ENCODE results near the gene POR.

Gene POR

GRCh38 chr7:75946207-75946855 is 31.4 kb downstream of the POR start:
- no peak for TF ChIP-seq CTCF (IDR thresholded peaks at IDR 0.05; ENCODE audit: insufficient read depth, low read length, missing control alignments)
- ChIA-PET CTCF (interaction anchor here (0.6 to 0.7 kb wide), 2 partner anchors 8 to 14 kb away, joined by 3 to 4 read pairs; no protein-coding TSS in a partner anchor), POLR2A (interaction anchor here (0.9 kb wide), 1 partner anchor 31 kb away, joined by 4 read pairs; the partner anchor contains the start of gene POR)
- H3K4me3 ChIP-seq (ENCODE audit: low read depth, low read length), result no peak overlapping the region
- DNase-seq (ENCODE audit: low read depth, low spot score), result no peak

DNA sequence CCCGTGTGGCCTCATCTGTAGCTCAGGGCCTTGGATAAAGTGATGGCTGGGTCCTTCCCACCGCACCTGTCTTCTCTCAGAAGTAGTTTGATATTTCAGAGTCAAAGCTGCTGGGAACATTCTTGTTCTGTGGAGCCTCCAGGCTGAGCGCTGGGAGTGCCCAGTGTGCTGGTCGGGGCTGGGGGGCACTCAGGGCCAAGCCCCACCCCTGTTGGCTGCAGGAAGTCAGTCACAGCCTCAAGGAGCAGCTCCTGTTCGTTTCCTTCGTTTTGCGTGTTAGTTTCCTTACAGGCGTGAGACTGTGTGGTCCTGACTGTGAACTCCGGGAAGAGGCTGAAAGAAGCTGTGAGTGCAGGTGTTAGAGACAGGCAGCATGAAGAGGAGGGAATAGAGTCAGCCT is 33.2 kb downstream of the POR start:
- no peak for DNase-seq (ENCODE audit: low read depth, low spot score)
- H3K4me3 ChIP-seq (ENCODE audit: low read depth, low read length), result no peak overlapping the region
- CTCF ChIA-PET, result interaction anchor here (1.2 kb wide), 1 partner anchor 10 kb away, joined by 5 read pairs; no protein-coding TSS in a partner anchor
- POLR2A ChIA-PET, result interaction anchor here (0.6 kb wide), 1 partner anchor 313 kb away, joined by 3 read pairs; no protein-coding TSS in a partner anchor
- no peak for TF ChIP-seq CTCF (IDR thresholded peaks at IDR 0.05; ENCODE audit: insufficient read depth, low read length, missing control alignments)

- TF ChIP-seq CTCF (IDR thresholded peaks at IDR 0.05; ENCODE audit: insufficient read depth, low read length, missing control alignments), result no peak
- POLR2A ChIA-PET, result interaction anchor here (0.7 kb wide), 1 partner anchor 11 kb away, joined by 3 read pairs; no protein-coding TSS in a partner anchor
- no peak for DNase-seq (ENCODE audit: low read depth, low spot score)
- CTCF ChIA-PET, result interaction anchor here (1.4 kb wide), 1 partner anchor 13 kb away, joined by 4 read pairs; no protein-coding TSS in a partner anchor
- H3K4me3 ChIP-seq (ENCODE audit: low read depth, low read length), result no peak overlapping the region
Measured at GRCh38 chr7:75950111-75950681, 35.2 kb downstream of the POR start.

DNA sequence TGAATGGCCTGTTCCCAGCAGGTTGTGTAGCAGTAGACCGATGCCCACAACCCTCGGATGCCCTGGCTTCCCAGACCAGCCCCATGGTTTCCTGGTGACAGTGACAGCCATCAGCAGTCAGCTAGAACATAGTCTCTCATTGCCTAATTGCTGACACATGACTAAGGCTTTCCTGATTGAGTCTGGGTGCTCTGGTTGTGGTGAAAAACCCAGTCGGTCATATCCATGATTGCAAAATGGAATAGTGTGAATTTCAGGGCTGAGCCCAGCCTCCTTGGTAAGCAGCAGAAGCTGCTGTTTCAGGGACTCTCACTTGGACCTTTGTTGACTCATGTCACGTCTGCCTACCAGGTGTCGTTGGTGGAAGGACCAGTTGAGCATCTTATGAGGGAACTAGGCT is 36.6 kb downstream of the POR start:
- CTCF ChIA-PET, result interaction anchor here (1.4 kb wide), 1 partner anchor 11 kb away, joined by 4 read pairs; no protein-coding TSS in a partner anchor
- TF ChIP-seq CTCF (IDR thresholded peaks at IDR 0.05; ENCODE audit: insufficient read depth, low read length, missing control alignments), result no peak
- peak; percentile 33 for DNase-seq (ENCODE audit: low read depth, low spot score)
- H3K4me3 ChIP-seq (ENCODE audit: low read depth, low read length), result no peak overlapping the region
- POLR2A ChIA-PET, result interaction anchor here (1.0 kb wide), 1 partner anchor 25 kb away, joined by 3 read pairs; no protein-coding TSS in a partner anchor

DNA sequence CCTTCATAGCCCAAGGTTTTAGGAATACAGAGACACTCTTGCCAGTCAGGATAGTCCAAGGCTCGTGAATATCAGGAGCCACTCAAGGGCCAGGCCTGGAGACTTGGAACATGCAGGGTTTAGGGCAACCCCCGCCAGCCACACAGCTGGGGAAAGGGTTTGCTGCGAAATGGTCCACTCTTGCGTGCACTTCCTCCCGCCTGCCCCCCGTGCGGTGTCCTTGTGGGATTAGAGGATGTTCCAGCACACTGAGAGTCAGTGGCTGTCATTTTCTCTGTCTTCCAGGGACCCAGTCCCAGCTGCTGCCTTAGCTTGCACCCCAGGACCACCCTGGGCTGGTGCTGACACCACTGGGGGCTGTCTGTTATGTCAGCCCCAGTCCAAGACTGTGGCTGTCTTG is 38.5 kb downstream of the POR start:
- POLR2A ChIA-PET, result no interaction called here
- CTCF ChIA-PET, result no interaction called here
- TF ChIP-seq CTCF (IDR thresholded peaks at IDR 0.05; ENCODE audit: insufficient read depth, low read length, missing control alignments), result no peak
- DNase-seq (ENCODE audit: low read depth, low spot score), result no peak
- H3K4me3 ChIP-seq (ENCODE audit: low read depth, low read length), result no peak overlapping the region

- CTCF ChIA-PET, result interaction anchor here (1.6 kb wide), 1 partner anchor 67 kb away, joined by 4 read pairs; no protein-coding TSS in a partner anchor
- no peak for TF ChIP-seq CTCF (IDR thresholded peaks at IDR 0.05; ENCODE audit: insufficient read depth, low read length, missing control alignments)
- POLR2A ChIA-PET, result no interaction called here
Measured at GRCh38 chr7:75953931-75954330, 39.0 kb downstream of the POR start.

More at GRCh38 chr7:75953931-75954330, 39.0 kb downstream of the POR start:
- DNase-seq (ENCODE audit: low read depth, low spot score), result no peak
- no peak overlapping the region for H3K4me3 ChIP-seq (ENCODE audit: low read depth, low read length)

All from AG04449 (cell line).